ENCODE results near the gene PCDHGB7. TPM values are rescaled to one million over a fixed set of nuclear protein-coding genes. Genes with fewer than 3 reads are reported as not detected.
A peak's percentile ranks its signal among the peaks of the same experiment; 100 is the strongest.
"Not testable (repeated sequence)": the region's sequence is repeated elsewhere in the genome, so short reads cannot be mapped to it uniquely, and the experiment has no call there.

The PCDHGB7 gene
- total RNA-seq, 4 donors from 2014 or later = 12.3 to 19.3 (median 15.3) TPM

GRCh38 chr5:141393267-141393666 lies 24.2 kb upstream of the PCDHGB7 start:
- no peak for ATAC-seq
- H3K4me1 ChIP-seq = no peaks in the 10 kb centered on the region
- peaks cover 0 to 18% of the 10 kb centered on the region in 2 donors for H3K36me3 ChIP-seq
- TF ChIP-seq CTCF (IDR thresholded peaks at IDR 0.05) = no peak
- no peak for TF ChIP-seq EP300 (IDR thresholded peaks at IDR 0.05)
- no peak for TF ChIP-seq POLR2A (IDR thresholded peaks at IDR 0.05)
- no peak for TF ChIP-seq POLR2AphosphoS5 (IDR thresholded peaks at IDR 0.05)
- H3K27me3 ChIP-seq = no peaks in the 10 kb centered on the region
- peaks cover 0 to 98% (median 6%) of the 10 kb centered on the region in 3 donors for H3K9me3 ChIP-seq
- no peak overlapping the region for H3K27ac ChIP-seq
- no peak overlapping the region for H3K4me3 ChIP-seq
- 37 to 63% methylated on average over 4 to 10 of the region's 21 CpGs for WGBS, 2 donors (ENCODE audit: low coverage in 1 of 2)

GRCh38 chr5:141394401-141395187 lies 22.9 kb upstream of the PCDHGB7 start:
- peaks cover 0 to 17% of the 10 kb centered on the region in 2 donors for H3K36me3 ChIP-seq
- ATAC-seq, H3K27me3 ChIP-seq, H3K4me3 ChIP-seq, H3K27ac ChIP-seq, H3K4me1 ChIP-seq: not testable (repeated sequence)
- peaks cover 0 to 98% (median 6%) of the 10 kb centered on the region in 3 donors for H3K9me3 ChIP-seq
- WGBS, 2 donors (ENCODE audit: low coverage in 1 of 2) = 28 to 36% methylated on average over 8 to 9 of the region's 53 CpGs

GRCh38 chr5:141397756-141398551 lies 19.5 kb upstream of the PCDHGB7 start, which contains the start of gene PCDHGB5:
PCDHGB5 (plus strand) TSS chr5:141397947; CDS start chr5:141398128, 181 bp downstream.
- H3K27ac ChIP-seq, H3K36me3 ChIP-seq, H3K27me3 ChIP-seq, ATAC-seq, H3K4me1 ChIP-seq: not testable (repeated sequence)
- 5 to 12% methylated on average over 9 to 10 of the region's 43 CpGs for WGBS, 2 donors (ENCODE audit: low coverage in 1 of 2)
- Histone ChIP-seq H3K4me3 (peak within 1 kb of the TSS in 1 of 2 donors; percentile 35), H3K9me3 (peaks cover 3 to 96% (median 7%) of the 10 kb centered on the region in 3 donors)
- peak in 2 of 4 experiments; percentile 35 to 52 for TF ChIP-seq CTCF (IDR thresholded peaks at IDR 0.05)

GRCh38 chr5:141398608-141399007 lies 18.9 kb upstream of the PCDHGB7 start:
- TF ChIP-seq POLR2AphosphoS5 (IDR thresholded peaks at IDR 0.05) = no peak
- no peak for TF ChIP-seq EP300 (IDR thresholded peaks at IDR 0.05)
- no peak for TF ChIP-seq CTCF (IDR thresholded peaks at IDR 0.05)
- TF ChIP-seq POLR2A (IDR thresholded peaks at IDR 0.05) = no peak
- H3K4me3 ChIP-seq = no peak overlapping the region
- H3K4me1 ChIP-seq = peaks cover 0 to 4% (median 0%) of the 10 kb centered on the region in 3 donors
- peaks cover 0 to 5% of the 10 kb centered on the region in 2 donors for H3K36me3 ChIP-seq
- peaks cover 3 to 96% (median 6%) of the 10 kb centered on the region in 3 donors for H3K9me3 ChIP-seq
- no peak for ATAC-seq
- H3K27me3 ChIP-seq = peaks cover 8% of the 10 kb centered on the region
- H3K27ac ChIP-seq = no peak overlapping the region
- 20 to 23% methylated on average over 9 to 12 of the region's 15 CpGs for WGBS, 2 donors (ENCODE audit: low coverage in 1 of 2)

GRCh38 chr5:141399555-141400258 lies 17.8 kb upstream of the PCDHGB7 start:
- Histone ChIP-seq H3K27me3 (peaks cover 8% of the 10 kb centered on the region), H3K4me1 (peaks cover 0 to 4% (median 0%) of the 10 kb centered on the region in 3 donors), H3K9me3 (peaks cover 3 to 96% (median 9%) of the 10 kb centered on the region in 3 donors), H3K36me3 (peaks cover 0 to 10% of the 10 kb centered on the region in 2 donors), H3K4me3 (no peak overlapping the region), H3K27ac (no peak overlapping the region)
- ATAC-seq = no peak
- TF ChIP-seq CTCF (IDR thresholded peaks at IDR 0.05) (no peak), POLR2A (IDR thresholded peaks at IDR 0.05) (no peak), POLR2AphosphoS5 (IDR thresholded peaks at IDR 0.05) (no peak), EP300 (IDR thresholded peaks at IDR 0.05) (no peak)
- WGBS, 2 donors (ENCODE audit: low coverage in 1 of 2) = 40% methylated on average over 3 of the region's 61 CpGs; no CpG with 5 or more reads in 1 of the 2 donors
